ENCODE measurements around the gene CLCNKB. TPM values are rescaled to one million over a fixed set of nuclear protein-coding genes. Genes with fewer than 3 reads are reported as not detected.

Gene CLCNKB
- 0.59 TPM for total RNA-seq (ENCODE audit: unreplicated experiment)
- long read RNA-seq, result 0 reads

- H3K4me3 Mint-ChIP-seq (ENCODE audit: unreplicated experiment), result no peak within 1 kb of the TSS
- no peaks in the 10 kb centered on the region for H3K4me1 Mint-ChIP-seq (ENCODE audit: unreplicated experiment)
- no peaks in the 10 kb centered on the region for H3K36me3 Mint-ChIP-seq (ENCODE audit: low read depth, unreplicated experiment)
- peaks cover 8% of the 10 kb centered on the region for H3K27me3 Mint-ChIP-seq (ENCODE audit: unreplicated experiment)
- no peak within 1 kb of the TSS for H3K27ac Mint-ChIP-seq (ENCODE audit: unreplicated experiment)
- H3K9me3 Mint-ChIP-seq (ENCODE audit: unreplicated experiment), result no peaks in the 10 kb centered on the region
- DNase-seq (ENCODE audit: low spot score), result no peak
- no peak for TF ChIP-seq CTCF (IDR thresholded peaks at IDR 0.05; ENCODE audit: unreplicated experiment)
These were observed at the start of gene CLCNKB for GRCh38 chr1:16043521-16043920. CLCNKB (plus strand) TSS chr1:16043782; CDS start chr1:16044493, 711 bp downstream.

DNA sequence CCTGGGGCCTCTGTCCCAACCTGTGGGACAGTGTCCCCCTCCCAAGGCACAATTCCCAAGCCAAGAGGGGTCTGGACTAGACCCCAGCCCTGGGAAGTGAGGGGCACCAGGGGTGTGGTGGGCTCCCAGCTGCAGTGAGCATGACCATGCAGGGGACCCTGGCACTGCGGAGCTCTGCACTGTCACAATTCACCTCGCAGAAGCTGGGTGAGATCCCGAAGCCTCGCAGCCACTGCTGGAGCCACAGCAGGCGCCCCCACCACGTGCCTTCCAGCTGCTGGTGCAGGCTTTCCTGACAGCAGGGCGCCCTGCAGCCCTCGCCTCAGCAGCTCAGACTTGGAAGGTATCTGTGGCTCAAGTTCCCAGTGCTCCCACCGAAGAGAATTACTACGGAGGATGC lies 49.5 kb upstream of the CLCNKB start:
- H3K36me3 Mint-ChIP-seq (ENCODE audit: low read depth, unreplicated experiment), result peaks cover 3% of the 10 kb centered on the region
- no peaks in the 10 kb centered on the region for H3K4me1 Mint-ChIP-seq (ENCODE audit: unreplicated experiment)
- peaks cover 2% of the 10 kb centered on the region for H3K27me3 Mint-ChIP-seq (ENCODE audit: unreplicated experiment)

GRCh38 chr1:15994590-15995351 lies 48.8 kb upstream of the CLCNKB start:
- no peaks in the 10 kb centered on the region for H3K4me1 Mint-ChIP-seq (ENCODE audit: unreplicated experiment)
- DNase-seq (ENCODE audit: low spot score), result peak; percentile 76
- H3K4me3 Mint-ChIP-seq (ENCODE audit: unreplicated experiment), result no peak overlapping the region

More for the DNA sequence above, 49.5 kb upstream of the CLCNKB start:
- Mint-ChIP-seq H3K27ac (ENCODE audit: unreplicated experiment) (no peak overlapping the region), H3K4me3 (ENCODE audit: unreplicated experiment) (no peak overlapping the region), H3K9me3 (ENCODE audit: unreplicated experiment) (no peaks in the 10 kb centered on the region)
- no peak for DNase-seq (ENCODE audit: low spot score)
- no peak for TF ChIP-seq CTCF (IDR thresholded peaks at IDR 0.05; ENCODE audit: unreplicated experiment)

GRCh38 chr1:15997076-15997585 lies 46.5 kb upstream of the CLCNKB start:
- no peak for TF ChIP-seq CTCF (IDR thresholded peaks at IDR 0.05; ENCODE audit: unreplicated experiment)
- Mint-ChIP-seq H3K4me1 (ENCODE audit: unreplicated experiment) (no peaks in the 10 kb centered on the region), H3K27me3 (ENCODE audit: unreplicated experiment) (peaks cover 4% of the 10 kb centered on the region), H3K36me3 (ENCODE audit: low read depth, unreplicated experiment) (peaks cover 3% of the 10 kb centered on the region), H3K27ac (ENCODE audit: unreplicated experiment) (no peak overlapping the region), H3K4me3 (ENCODE audit: unreplicated experiment) (no peak overlapping the region), H3K9me3 (ENCODE audit: unreplicated experiment) (no peaks in the 10 kb centered on the region)
- no peak for DNase-seq (ENCODE audit: low spot score)

More at GRCh38 chr1:15994590-15995351, 48.8 kb upstream of the CLCNKB start:
- Mint-ChIP-seq H3K27ac (ENCODE audit: unreplicated experiment) (no peak overlapping the region), H3K27me3 (ENCODE audit: unreplicated experiment) (peaks cover 4% of the 10 kb centered on the region), H3K9me3 (ENCODE audit: unreplicated experiment) (no peaks in the 10 kb centered on the region), H3K36me3 (ENCODE audit: low read depth, unreplicated experiment) (peaks cover 3% of the 10 kb centered on the region)
- TF ChIP-seq CTCF (IDR thresholded peaks at IDR 0.05; ENCODE audit: unreplicated experiment), result peak; percentile 71

Measured in endothelial cell (in vitro differentiated cells).